ENCODE measurements around the gene MARCKSL1.
"Not testable (repeated sequence)": the region's sequence is repeated elsewhere in the genome, so short reads cannot be mapped to it uniquely, and the experiment has no call there.

The MARCKSL1 gene

DNA sequence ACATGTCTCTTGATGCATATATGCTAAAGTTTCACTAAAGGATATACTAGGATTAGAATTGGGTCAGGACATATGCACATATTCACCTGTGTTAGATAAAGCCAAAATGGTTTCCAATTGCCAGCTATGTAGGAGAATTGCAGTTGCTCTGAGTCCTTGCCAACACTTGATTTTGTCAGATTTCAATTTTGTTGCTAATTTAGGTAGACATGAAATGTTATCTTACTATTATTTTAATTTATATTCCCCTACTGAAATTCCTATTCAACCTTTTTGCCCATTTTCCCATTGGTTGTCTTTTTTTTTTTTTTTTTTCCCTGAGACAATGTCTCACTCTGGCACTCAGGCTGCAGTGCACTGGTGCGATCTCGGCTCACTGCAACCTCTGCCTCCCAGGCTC lies 30.7 kb downstream of the MARCKSL1 start:
- no peak for DNase-seq (ENCODE audit: low read depth)
- TF ChIP-seq, protein P1, sequence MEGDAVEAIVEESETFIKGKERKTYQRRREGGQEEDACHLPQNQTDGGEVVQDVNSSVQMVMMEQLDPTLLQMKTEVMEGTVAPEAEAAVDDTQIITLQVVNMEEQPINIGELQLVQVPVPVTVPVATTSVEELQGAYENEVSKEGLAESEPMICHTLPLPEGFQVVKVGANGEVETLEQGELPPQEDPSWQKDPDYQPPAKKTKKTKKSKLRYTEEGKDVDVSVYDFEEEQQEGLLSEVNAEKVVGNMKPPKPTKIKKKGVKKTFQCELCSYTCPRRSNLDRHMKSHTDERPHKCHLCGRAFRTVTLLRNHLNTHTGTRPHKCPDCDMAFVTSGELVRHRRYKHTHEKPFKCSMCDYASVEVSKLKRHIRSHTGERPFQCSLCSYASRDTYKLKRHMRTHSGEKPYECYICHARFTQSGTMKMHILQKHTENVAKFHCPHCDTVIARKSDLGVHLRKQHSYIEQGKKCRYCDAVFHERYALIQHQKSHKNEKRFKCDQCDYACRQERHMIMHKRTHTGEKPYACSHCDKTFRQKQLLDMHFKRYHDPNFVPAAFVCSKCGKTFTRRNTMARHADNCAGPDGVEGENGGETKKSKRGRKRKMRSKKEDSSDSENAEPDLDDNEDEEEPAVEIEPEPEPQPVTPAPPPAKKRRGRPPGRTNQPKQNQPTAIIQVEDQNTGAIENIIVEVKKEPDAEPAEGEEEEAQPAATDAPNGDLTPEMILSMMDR (IDR thresholded peaks at IDR 0.05; ENCODE audit: control insufficient read depth, extremely low read depth, insufficient read depth) = no peak
- H3K4me3 ChIP-seq (ENCODE audit: low read depth, low read length) = no peak overlapping the region

DNA sequence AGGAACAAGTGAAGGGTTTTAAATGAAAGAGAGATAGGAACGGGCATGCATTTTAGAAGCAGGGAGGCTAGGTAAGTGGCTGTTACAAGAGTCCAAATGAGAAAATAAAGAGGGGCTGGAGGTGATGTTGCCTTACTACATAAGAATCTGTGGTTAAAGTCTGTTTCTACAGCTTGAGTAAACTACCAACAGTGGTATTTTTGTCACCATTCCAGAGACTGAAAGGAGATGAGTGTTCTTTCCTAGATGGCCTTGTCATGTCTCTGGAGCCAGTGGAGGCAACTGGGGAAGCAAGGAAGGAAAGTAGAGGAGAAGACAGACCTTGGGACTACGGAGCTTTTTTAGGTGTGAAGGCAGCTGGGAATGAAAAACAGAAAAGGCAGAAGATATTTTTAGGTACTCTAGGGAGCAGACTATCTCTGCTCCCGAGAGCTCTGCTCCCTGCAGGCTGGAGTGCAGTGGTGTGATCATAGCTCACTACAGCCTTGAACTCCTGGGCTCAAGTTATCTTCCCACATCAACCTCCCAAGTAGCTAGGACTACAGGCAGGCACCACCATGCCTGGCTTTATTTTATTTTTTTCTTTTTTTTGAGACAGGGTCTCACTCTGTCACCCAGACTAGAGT lies 31.9 kb downstream of the MARCKSL1 start:
- no peak for DNase-seq (ENCODE audit: low read depth)
- H3K4me3 ChIP-seq (ENCODE audit: low read depth, low read length) = no peak overlapping the region
- TF ChIP-seq, protein P1 (IDR thresholded peaks at IDR 0.05; ENCODE audit: control insufficient read depth, extremely low read depth, insufficient read depth) = no peak

DNA sequence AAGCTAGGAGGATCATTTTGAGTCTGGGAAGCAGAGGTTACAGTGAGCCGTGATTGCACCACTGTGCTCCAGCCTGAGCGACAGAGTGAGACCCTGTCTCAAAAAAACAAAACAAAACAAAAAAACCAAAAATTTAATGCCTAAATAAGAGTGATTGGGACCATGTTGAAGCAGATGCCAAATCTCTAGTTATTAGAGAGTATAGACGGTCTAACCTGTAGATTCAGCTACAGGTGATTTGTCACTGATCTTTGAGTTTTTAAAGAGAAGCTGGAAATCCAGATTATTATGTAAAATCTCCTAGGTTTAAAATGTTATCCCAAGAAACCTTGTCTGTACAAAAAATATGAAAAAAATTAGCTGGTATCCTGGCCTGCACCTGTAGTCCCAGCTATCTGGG lies 32.7 kb downstream of the MARCKSL1 start:
- no peak for DNase-seq (ENCODE audit: low read depth)
- TF ChIP-seq, protein P1 (IDR thresholded peaks at IDR 0.05; ENCODE audit: control insufficient read depth, extremely low read depth, insufficient read depth) = no peak
- H3K4me3 ChIP-seq (ENCODE audit: low read depth, low read length) = no peak overlapping the region

DNA sequence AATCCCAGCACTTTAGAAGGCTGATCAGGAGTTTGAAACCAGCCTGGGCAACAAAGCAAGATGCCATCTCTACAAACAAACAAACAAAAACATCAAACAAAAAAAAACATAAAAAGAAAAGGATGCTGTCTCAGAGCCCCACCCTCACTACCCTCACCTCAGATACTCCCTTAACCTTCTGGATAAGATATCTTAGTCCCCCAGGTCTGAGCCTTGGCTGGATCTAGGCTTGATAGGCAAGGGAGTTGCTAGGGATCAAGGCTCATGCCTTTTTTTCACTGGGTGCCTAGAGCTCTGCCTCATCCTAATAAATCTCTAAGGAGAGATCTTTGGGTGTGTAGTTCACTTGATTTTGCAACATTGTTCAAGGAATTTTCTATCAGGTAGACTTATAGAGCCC lies 36.7 kb downstream of the MARCKSL1 start:
- TF ChIP-seq, protein P1 (IDR thresholded peaks at IDR 0.05; ENCODE audit: control insufficient read depth, extremely low read depth, insufficient read depth) = no peak
- no peak for DNase-seq (ENCODE audit: low read depth)

DNA sequence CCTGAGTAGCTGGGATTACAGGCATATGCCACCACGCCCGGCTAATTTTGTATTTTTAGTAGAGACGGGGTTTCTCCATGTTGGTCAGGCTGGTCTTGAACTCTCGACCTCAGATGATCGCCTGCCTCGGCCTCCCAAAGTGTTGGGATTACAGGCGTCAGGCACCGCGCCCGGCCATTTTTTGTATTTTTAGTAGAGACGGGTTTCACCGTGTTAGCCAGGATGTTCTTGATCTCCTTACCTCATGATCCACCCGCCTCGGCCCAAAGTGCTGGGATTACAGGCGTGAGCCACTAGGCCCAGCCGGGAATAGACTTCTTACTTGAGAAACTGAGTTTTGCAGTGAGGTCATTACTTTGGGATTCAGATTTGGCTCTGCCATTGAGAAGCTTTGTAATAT lies 37.8 kb downstream of the MARCKSL1 start:
- H3K4me3 ChIP-seq (ENCODE audit: low read depth, low read length); DNase-seq (ENCODE audit: low read depth): not testable (repeated sequence)

More for the DNA sequence above, 36.7 kb downstream of the MARCKSL1 start:
- no peak overlapping the region for H3K4me3 ChIP-seq (ENCODE audit: low read depth, low read length)

DNA sequence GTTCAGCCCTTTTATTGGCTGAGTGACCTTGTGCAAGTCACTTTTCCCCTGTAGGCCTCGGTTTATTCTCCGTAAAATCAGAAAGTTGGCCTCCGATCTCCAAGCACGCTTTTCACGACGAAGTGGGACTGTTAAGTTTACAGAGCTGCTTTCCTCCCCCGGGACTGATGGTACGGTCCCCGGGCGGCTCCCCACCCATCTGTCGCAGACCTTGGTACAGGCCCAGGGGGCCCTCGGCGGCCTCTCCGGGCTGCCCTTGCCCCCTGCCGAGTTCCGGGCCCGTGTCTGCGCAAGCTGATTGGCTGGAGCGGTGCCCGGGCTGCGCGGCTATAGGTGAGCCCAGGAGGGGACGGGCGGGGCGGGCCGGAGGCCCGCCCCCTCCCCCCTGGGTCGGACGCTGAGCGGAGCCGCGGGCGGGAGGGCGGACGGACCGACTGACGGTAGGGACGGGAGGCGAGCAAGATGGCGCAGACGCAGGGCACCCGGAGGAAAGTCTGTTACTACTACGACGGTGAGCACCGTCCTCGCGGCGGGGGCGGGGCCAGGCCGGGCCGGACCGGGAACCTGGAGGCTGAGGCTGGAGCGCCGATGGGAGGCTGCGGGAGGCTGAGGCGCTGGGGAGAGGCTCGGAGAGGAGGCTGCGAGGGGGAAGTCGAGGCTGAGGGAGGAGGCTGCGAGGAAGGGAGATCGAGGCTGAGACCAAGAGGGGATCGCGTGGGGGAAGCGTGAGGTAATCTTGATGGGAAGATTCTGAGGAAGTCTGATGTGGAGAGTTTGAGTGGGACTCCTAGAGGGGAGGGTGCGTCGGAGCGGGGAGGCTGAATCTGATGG lies 44.1 kb downstream of the MARCKSL1 start, which contains the start of gene HDAC1:
TSS of gene HDAC1 (plus strand) at position 376 of the 831 bp plus-strand sequence. CDS start at position 463, 87 bp downstream.
- peak; percentile 91 for DNase-seq (ENCODE audit: low read depth)
- H3K4me3 ChIP-seq (ENCODE audit: low read depth, low read length) = peak within 1 kb of the TSS; percentile 92
- TF ChIP-seq, protein P1 (IDR thresholded peaks at IDR 0.05; ENCODE audit: control insufficient read depth, extremely low read depth, insufficient read depth) = no peak

DNA sequence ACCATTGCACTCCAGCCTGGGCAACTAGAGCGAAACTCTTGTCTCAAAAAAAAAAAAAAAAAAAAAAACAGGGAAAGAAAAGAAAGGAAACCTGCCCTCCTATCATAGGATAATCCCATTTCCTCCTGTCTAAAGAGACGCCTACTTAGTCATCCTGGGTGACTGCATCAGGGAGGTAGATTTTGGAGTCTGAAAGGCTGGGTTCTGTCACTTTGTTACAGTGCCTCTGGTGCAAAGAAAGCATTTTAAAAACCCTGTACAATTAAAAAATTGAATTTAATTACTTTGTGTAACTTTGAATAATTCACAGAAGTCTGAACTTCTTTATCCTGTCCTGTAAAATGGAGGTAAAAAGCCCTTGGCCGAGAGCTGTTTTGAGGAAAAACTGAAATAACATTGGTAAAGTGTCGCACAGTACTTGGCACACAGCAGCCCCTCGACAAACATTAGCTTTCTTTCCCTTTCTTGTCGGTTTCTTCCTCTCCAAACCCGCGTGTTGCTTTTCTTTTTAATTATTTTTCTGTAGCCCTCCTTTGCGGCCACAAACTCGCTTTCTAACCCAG lies 44.8 kb downstream of the MARCKSL1 start:
- no peak for DNase-seq (ENCODE audit: low read depth)
- TF ChIP-seq, protein P1 (IDR thresholded peaks at IDR 0.05; ENCODE audit: control insufficient read depth, extremely low read depth, insufficient read depth) = no peak
- peak overlapping the region; percentile 92 for H3K4me3 ChIP-seq (ENCODE audit: low read depth, low read length)
